Cardiac muscle cell (in vitro differentiated cells and primary cell): ENCODE data around the gene LOXL4. TPM values are rescaled to one million over a fixed set of nuclear protein-coding genes. Genes with fewer than 3 reads are reported as not detected.
"Not testable (repeated sequence)": the region's sequence is repeated elsewhere in the genome, so short reads cannot be mapped to it uniquely, and the experiment has no call there.

Experiments
- DNase-seq, 2 donors: peaks; one replicate each; pipeline versions ENCODE4 v3.0.0 to v3.0.0-alpha.2; 2010 to 2017; ENCODE audit warnings: low read depth in 1 of 2, low spot score in 1 of 2
- H3K27ac ChIP-seq: fragments of 200-600 bp; sonication (generic); 2 replicates; pipeline ENCODE4 v1.5.1; 2016
- H3K27me3 ChIP-seq: fragments of 200-600 bp; sonication (generic); 2 replicates; pipeline ENCODE4 v1.6.0; 2016; ENCODE audit warnings: control low read depth
- H3K36me3 ChIP-seq: fragments of 200-600 bp; sonication (generic); 2 replicates; pipeline ENCODE4 v1.5.1; 2016; ENCODE audit warnings: control low read depth
- H3K4me1 ChIP-seq: fragments of 200-600 bp; sonication (generic); 2 replicates; pipeline ENCODE4 v1.8.1; 2017; ENCODE audit warnings: low read depth, mild to moderate bottlenecking, mixed run types
- H3K4me3 ChIP-seq: fragments of 200-600 bp; sonication (generic); 2 replicates; pipeline ENCODE4 v1.5.1; 2016; ENCODE audit warnings: mild to moderate bottlenecking
- H3K9me3 ChIP-seq: fragments of 200-600 bp; sonication (generic); 2 replicates; pipeline ENCODE4 v1.5.1; 2017; ENCODE audit warnings: low read depth, mild to moderate bottlenecking, control low read depth
- polyA plus RNA-seq: library from polyadenylated mRNA; unstranded; fragments of >200 nt; fragmentation: Nextera tagmentation; extraction: Ambion mirVana; gene quantifications from 2 replicates; pipeline ENCODE4 v1.2.1, GENCODE V29; 2016
- total RNA-seq: library from RNA; depleted of rRNA; stranded (reverse); fragments of >200 nt; gene quantifications from 2 replicates; pipeline ENCODE4 v1.2.3, GENCODE V29; 2016
- TF ChIP-seq, protein P1 (sequence below): IDR thresholded peaks from 2 replicates; pipeline ENCODE4 v1.5.1; 2012; ENCODE audit warnings: low read depth, mild to moderate bottlenecking, low read length

The LOXL4 gene
- total and polyA plus RNA-seq, 2 experiments from 2014 or later: 3.1 to 10.9 TPM

DNA sequence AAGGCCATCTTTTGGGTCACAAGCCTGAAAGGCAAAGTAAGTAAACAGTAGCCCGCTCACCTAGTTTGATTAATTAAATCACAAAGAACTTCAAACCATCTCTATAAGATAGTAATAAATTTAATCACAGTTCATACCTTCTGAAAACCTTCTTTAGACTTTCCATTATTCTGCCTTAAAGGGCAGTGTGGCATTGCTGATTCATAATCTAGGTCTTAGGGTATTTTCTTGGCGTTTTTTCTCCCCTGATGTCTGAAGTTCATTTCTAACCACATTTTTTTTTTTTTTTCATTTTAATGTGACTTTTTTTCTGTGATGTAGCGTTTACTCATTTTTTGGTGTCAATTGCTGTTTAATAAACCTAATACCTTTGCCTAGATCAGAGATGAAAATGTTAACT is 27.5 kb downstream of the LOXL4 start:
- no peak overlapping the region for H3K4me3 ChIP-seq
- TF ChIP-seq, protein P1, sequence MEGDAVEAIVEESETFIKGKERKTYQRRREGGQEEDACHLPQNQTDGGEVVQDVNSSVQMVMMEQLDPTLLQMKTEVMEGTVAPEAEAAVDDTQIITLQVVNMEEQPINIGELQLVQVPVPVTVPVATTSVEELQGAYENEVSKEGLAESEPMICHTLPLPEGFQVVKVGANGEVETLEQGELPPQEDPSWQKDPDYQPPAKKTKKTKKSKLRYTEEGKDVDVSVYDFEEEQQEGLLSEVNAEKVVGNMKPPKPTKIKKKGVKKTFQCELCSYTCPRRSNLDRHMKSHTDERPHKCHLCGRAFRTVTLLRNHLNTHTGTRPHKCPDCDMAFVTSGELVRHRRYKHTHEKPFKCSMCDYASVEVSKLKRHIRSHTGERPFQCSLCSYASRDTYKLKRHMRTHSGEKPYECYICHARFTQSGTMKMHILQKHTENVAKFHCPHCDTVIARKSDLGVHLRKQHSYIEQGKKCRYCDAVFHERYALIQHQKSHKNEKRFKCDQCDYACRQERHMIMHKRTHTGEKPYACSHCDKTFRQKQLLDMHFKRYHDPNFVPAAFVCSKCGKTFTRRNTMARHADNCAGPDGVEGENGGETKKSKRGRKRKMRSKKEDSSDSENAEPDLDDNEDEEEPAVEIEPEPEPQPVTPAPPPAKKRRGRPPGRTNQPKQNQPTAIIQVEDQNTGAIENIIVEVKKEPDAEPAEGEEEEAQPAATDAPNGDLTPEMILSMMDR: no peak
- DNase-seq: no peak

DNA sequence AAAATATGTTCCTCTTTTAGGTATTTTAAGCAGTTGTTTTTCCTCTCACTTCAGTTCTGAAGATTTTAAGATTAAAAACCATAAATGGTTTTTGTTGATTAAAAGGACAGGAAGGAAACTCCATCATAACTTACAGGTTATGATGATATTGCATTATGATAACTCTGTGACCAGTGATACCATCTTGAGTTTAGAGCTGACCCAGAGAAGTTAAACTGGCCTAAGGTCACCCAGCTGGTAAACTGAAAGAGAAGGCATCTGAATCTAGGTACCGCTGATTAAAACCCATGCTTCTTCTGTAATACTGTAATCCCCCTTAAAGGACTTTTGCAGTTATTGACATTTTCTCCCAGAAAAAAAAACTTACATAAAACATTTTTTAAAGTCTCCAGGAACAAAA is 29.6 kb downstream of the LOXL4 start:
- TF ChIP-seq, protein P1: no peak
- H3K4me3 ChIP-seq: no peak overlapping the region
- no peak overlapping the region for H3K27ac ChIP-seq
- no peaks in the 10 kb centered on the region for H3K9me3 ChIP-seq
- H3K27me3 ChIP-seq: no peaks in the 10 kb centered on the region
- no peak for DNase-seq
- H3K36me3 ChIP-seq: no peaks in the 10 kb centered on the region
- peaks cover 6% of the 10 kb centered on the region for H3K4me1 ChIP-seq

More for the DNA sequence above, 27.5 kb downstream of the LOXL4 start:
- no peak overlapping the region for H3K27ac ChIP-seq
- H3K9me3 ChIP-seq: no peaks in the 10 kb centered on the region
- H3K27me3 ChIP-seq: no peaks in the 10 kb centered on the region
- peaks cover 15% of the 10 kb centered on the region for H3K36me3 ChIP-seq
- H3K4me1 ChIP-seq: peaks cover 6% of the 10 kb centered on the region

DNA sequence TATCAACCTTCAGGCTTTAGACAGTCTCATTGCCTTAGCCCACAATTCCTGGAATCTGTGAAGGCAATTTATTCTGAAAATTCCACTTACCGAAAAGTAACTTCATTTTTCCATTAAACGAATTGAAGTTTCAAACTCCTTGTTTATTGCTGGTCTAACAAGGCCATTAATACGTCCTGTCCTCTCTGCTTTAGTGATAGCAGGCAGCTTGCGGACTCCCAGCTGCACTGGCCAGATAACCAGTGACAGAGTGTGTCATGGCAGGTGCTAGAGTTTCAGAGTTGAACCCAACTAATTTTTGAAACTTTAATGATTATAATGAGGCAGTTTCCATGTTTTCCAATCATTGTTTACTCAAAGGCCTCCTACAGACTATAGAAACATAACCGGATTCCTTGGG is 31.1 kb downstream of the LOXL4 start:
- Histone ChIP-seq H3K9me3 (no peaks in the 10 kb centered on the region), H3K27ac (peak overlapping the region; percentile 63), H3K27me3 (no peaks in the 10 kb centered on the region), H3K4me1 (peaks cover 6% of the 10 kb centered on the region), H3K4me3 (no peak overlapping the region), H3K36me3 (no peaks in the 10 kb centered on the region)
- TF ChIP-seq, protein P1: no peak
- no peak for DNase-seq

DNA sequence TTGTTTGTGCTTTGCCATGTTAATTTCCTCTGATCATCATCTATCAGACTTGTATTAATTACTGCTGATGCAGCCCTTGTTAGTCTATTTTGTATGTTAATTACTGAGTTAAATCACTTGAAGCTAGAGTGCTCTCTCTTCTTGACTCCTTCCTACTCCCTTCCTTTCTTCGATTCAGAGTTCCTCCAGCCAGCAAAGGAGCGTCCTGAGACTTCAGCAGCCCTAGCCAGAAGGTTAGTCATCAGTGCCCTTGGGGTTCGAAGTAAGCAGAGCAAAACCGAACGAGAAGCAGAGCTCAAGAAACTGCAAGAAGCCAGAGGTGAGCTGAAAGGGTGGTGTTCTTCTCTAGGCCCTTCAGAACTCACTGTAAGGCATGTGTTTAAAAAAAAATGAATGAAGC is 32.1 kb downstream of the LOXL4 start:
- Histone ChIP-seq H3K4me1 (peaks cover 6% of the 10 kb centered on the region), H3K36me3 (no peaks in the 10 kb centered on the region), H3K27ac (no peak overlapping the region), H3K4me3 (no peak overlapping the region), H3K9me3 (no peaks in the 10 kb centered on the region), H3K27me3 (no peaks in the 10 kb centered on the region)
- TF ChIP-seq, protein P1: no peak
- DNase-seq: peak in 1 of 2 donors; percentile 9

DNA sequence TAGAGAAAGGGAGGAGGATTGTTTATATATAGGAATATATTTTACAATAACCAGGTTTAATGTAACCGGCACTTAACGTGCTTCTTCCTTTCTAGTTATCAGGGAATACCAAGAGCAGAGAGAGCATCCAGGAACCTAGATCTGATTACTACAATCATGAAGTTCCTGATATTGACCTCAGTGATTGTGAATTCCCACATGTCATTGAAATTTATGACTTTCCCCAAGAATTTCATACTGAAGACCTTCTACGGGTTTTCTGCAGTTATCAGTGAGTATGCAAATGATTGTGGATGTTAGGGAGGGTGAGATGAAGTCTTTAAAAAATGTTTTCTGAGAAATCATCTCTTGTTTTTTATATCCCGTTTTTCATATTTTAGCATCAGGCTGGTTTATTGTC is 36.6 kb downstream of the LOXL4 start:
- Histone ChIP-seq H3K4me1 (peaks cover 2% of the 10 kb centered on the region), H3K27me3 (no peaks in the 10 kb centered on the region), H3K9me3 (no peaks in the 10 kb centered on the region), H3K36me3 (no peaks in the 10 kb centered on the region), H3K4me3 (no peak overlapping the region), H3K27ac (no peak overlapping the region)
- TF ChIP-seq, protein P1: no peak
- DNase-seq: no peak

DNA sequence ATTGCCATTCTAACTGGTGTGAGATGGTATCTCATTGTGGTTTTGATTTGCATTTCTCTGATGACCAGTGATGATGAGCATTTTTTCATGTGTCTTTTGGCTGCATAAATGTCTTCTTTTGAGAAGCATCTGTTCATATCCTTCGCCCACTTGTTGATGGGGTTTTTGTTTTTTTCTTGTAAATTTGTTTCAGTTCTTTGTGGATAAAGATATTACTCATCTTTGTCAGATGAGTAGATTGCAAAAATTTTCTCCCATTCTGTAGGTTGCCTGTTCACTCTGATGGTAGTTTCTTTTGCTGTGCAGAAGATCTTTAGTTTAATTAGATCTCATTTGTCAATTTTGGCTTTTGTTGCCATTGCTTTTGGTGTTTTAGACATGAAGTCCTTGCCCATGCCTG is 39.7 kb downstream of the LOXL4 start:
- not testable (repeated sequence) for DNase-seq, H3K4me3 ChIP-seq, H3K36me3 ChIP-seq, H3K27ac ChIP-seq, H3K4me1 ChIP-seq, H3K9me3 ChIP-seq, H3K27me3 ChIP-seq

DNA sequence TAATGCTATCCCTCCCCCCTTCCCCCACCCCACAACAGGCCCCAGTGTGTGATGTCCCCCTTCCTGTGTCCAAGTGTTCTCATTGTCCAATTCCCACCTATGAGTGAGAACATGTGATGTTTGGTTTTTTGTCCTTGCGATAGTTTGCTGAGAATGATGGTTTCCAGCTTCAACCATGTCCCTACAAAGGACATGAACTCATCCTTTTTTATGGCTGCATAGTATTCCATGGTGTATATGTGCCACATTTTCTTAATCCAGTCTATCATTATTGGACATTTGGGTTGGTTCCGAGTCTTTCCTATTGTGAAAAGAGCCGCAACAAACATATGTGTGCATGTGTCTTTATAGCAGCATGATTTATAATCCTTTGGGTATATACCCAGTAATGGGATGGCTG is 40.3 kb downstream of the LOXL4 start:
- DNase-seq, H3K27ac ChIP-seq, H3K27me3 ChIP-seq, H3K36me3 ChIP-seq, H3K4me3 ChIP-seq, H3K9me3 ChIP-seq, H3K4me1 ChIP-seq: not testable (repeated sequence)
